ENCODE measurements around the gene ZNF280B.

- no peak for TF ChIP-seq CTCF (conservative IDR thresholded peaks at IDR 0.05; ENCODE audit: low read depth, low read length)
- no peak for TF ChIP-seq EZH2phosphoT487 (IDR thresholded peaks at IDR 0.05; ENCODE audit: borderline replicate concordance, low read length)
- TF ChIP-seq EZH2 (IDR thresholded peaks at IDR 0.05; ENCODE audit: low read length, unreplicated experiment), result no peak
Measured at GRCh38 chr22:22506736-22507135, 1.8 kb downstream of the ZNF280B start.
